Lower lobe of right lung (tissue), 2 donors: Measurements from ENCODE around the gene ASPDH. TPM values are rescaled to one million over a fixed set of nuclear protein-coding genes. Genes with fewer than 3 reads are reported as not detected.
A peak's percentile ranks its signal among the peaks of the same experiment; 100 is the strongest.

Experiments used
- ATAC-seq, 2 donors: fragments of 200-7000 bp; cut with Tn5 transposase; one replicate each; pipeline ENCODE4 v1.9.1; 2020 to 2022; ENCODE audit warnings: mild to moderate bottlenecking in 2 of 2, moderate library complexity in 2 of 2
- DNase-seq: peaks from one replicate; pipeline ENCODE4 v3.0.0-alpha.2; 2020
- H3K27ac ChIP-seq: fragments of 200-600 bp; one replicate; pipeline ENCODE4 v1.8.0; 2022
- H3K27me3 ChIP-seq: fragments of 200-600 bp; one replicate; pipeline ENCODE4 v1.8.0; 2022; ENCODE audit warnings: low read depth
- H3K36me3 ChIP-seq: fragments of 200-600 bp; one replicate; pipeline ENCODE4 v1.8.0; 2022; ENCODE audit warnings: mild to moderate bottlenecking
- H3K4me1 ChIP-seq: fragments of 200-600 bp; one replicate; pipeline ENCODE4 v1.8.0; 2022
- H3K4me3 ChIP-seq: fragments of 200-600 bp; one replicate; pipeline ENCODE4 v1.8.0; 2022; ENCODE audit warnings: mild to moderate bottlenecking
- H3K9me3 ChIP-seq: fragments of 200-600 bp; one replicate; pipeline ENCODE4 v1.8.0; 2022
- intact Hi-C: fragments of 100-400 bp; cut with DNase I; formaldehyde crosslinking; loops from one replicate; pipeline ENCODE4 v1.11.0; 2022
- total RNA-seq: library from RNA; stranded (reverse); fragmentation: NEBNext Ultra II Directional; extraction: Animal tissue kit (Norgen Biotek cat#: 25700); gene quantifications from one replicate; pipeline ENCODE4 v1.2.1, GENCODE V29; 2021
- TF ChIP-seq, protein P1 (sequence below): fragments of 200-600 bp; IDR thresholded peaks from one replicate; pipeline ENCODE4 v1.8.0; 2022; ENCODE audit warnings: antibody characterized with exemption, mild to moderate bottlenecking
- donor health status: DM: no; HTN: yes; CAD: no; lungs with severe emphysema.

ASPDH gene
- total RNA-seq, 1 donor from 2014 or later = not detected

- ATAC-seq (no peak), DNase-seq (no peak)
- Histone ChIP-seq H3K9me3 (no peaks in the 10 kb centered on the region), H3K4me3 (no peak overlapping the region), H3K36me3 (no peaks in the 10 kb centered on the region), H3K27ac (no peak overlapping the region), H3K27me3 (peaks cover 24% of the 10 kb centered on the region), H3K4me1 (no peaks in the 10 kb centered on the region)
- TF ChIP-seq, protein P1, sequence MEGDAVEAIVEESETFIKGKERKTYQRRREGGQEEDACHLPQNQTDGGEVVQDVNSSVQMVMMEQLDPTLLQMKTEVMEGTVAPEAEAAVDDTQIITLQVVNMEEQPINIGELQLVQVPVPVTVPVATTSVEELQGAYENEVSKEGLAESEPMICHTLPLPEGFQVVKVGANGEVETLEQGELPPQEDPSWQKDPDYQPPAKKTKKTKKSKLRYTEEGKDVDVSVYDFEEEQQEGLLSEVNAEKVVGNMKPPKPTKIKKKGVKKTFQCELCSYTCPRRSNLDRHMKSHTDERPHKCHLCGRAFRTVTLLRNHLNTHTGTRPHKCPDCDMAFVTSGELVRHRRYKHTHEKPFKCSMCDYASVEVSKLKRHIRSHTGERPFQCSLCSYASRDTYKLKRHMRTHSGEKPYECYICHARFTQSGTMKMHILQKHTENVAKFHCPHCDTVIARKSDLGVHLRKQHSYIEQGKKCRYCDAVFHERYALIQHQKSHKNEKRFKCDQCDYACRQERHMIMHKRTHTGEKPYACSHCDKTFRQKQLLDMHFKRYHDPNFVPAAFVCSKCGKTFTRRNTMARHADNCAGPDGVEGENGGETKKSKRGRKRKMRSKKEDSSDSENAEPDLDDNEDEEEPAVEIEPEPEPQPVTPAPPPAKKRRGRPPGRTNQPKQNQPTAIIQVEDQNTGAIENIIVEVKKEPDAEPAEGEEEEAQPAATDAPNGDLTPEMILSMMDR = no peak
- intact Hi-C loops = no loop called here
These were observed 33.0 kb upstream of the ASPDH start for GRCh38 chr19:50546527-50547221.

DNA sequence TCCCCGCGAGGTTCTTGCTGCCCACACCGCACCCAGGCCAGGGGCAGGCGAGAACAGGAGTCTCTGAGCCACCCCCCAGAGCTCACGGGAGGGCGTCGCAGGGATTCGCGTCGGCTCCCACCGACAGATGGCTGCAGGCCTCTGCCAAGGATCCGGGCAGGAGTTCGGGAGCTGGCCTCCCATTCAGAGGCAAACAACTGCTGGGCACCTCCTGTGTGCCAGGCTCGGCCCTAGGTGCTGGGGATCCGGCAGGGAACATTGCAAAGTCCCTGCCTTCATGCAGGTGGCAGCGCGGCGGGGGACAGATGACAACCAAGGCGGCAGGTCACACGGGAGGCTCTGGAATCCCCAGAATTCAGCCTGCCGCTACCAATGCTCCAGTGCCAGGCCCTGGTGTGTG, 29.2 kb upstream of the ASPDH start:
- DNase-seq = no peak
- no peaks in the 10 kb centered on the region for H3K4me1 ChIP-seq
- H3K36me3 ChIP-seq = no peaks in the 10 kb centered on the region
- H3K27ac ChIP-seq = no peak overlapping the region
- no peaks in the 10 kb centered on the region for H3K9me3 ChIP-seq
- no peak for ATAC-seq
- intact Hi-C loops = no loop called here
- no peak overlapping the region for H3K4me3 ChIP-seq
- TF ChIP-seq, protein P1 = no peak
- peaks cover 24% of the 10 kb centered on the region for H3K27me3 ChIP-seq

DNA sequence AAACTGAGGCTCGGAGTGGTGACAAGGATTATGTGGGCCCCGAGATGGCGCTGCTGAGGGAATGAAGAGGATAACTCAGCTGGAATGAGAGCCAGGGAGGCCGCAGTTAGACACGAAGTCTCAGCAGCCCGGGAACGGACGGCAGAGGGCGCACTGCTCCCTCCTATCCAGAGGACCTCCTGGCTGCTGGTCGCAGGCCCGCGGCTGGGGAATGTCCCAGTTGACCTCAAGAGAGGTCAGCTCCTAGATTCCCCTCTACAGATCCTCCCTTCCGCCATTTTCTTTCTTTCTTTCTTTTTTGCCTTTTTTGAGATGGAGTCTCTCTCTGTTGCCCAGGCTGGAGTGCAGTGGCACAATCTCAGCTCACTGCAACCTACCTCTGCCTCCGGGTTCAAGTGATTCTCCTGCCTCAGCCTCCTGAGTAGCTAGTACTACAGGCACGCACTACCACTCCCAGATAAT, 24.1 kb upstream of the ASPDH start:
- peak; percentile 86 for DNase-seq
- Histone ChIP-seq H3K27me3 (peaks cover 12% of the 10 kb centered on the region), H3K27ac (no peak overlapping the region), H3K4me3 (no peak overlapping the region), H3K36me3 (no peaks in the 10 kb centered on the region), H3K9me3 (no peaks in the 10 kb centered on the region), H3K4me1 (no peaks in the 10 kb centered on the region)
- intact Hi-C loops = no loop called here
- peak; percentile 78 to 87 for ATAC-seq
- TF ChIP-seq, protein P1 = peak; percentile 77

DNA sequence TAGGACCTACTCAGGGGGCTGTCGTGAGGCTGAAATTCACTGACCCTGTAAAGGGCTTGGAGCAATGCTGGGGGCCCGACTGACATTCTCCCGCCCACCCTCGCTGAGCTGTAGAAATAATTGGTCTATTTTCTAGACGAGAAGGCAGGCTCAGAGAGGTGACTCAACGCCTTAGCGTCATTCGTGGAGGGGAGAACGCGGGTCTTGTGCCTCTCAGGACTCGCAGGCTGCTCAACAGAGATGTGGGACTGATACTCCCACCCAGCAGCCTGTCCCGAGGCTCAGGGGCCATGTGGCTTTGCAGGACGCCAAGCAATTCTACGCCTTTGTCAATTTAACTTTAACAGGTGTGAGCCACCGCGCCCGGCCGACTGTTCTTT, 23.6 kb upstream of the ASPDH start:
- Histone ChIP-seq H3K27ac (no peak overlapping the region), H3K27me3 (peaks cover 12% of the 10 kb centered on the region), H3K9me3 (no peaks in the 10 kb centered on the region), H3K4me3 (no peak overlapping the region), H3K36me3 (no peaks in the 10 kb centered on the region), H3K4me1 (no peaks in the 10 kb centered on the region)
- intact Hi-C loops = no loop called here
- ATAC-seq (no peak), DNase-seq (no peak)
- TF ChIP-seq, protein P1 = no peak

DNA sequence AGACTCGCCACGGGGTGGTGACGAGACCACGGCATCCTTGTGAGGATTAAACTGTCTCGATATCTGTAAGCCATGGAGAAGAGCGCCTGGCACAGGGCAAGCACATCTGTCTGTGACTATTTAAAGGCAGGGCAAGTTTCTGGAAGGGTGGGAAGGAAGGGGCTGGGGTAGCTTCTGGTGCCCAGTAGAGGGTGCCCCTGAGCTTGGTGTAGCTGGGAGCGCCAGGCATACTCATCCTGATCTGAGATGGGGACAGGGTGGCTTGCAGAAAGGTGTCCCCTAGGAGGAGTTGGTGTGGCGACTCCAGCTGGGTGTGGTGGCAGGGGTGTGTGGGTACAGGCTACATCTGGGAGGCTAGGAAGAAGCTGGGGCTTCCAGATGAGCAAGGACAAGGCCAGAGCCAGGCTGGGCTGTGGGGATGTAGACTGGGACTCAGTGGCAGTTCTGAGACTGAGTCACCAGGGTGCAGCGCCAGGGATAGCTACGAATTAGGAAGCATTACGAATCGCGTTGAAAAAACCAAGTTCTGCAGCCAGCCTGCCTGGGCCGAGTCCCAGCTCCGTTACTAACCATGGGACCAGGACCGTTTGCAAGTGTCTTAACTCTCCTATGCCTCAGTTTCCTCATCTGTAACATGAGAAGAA, 23.1 kb upstream of the ASPDH start:
- Histone ChIP-seq H3K36me3 (no peaks in the 10 kb centered on the region), H3K4me3 (no peak overlapping the region), H3K27ac (no peak overlapping the region), H3K4me1 (no peaks in the 10 kb centered on the region), H3K27me3 (peaks cover 12% of the 10 kb centered on the region), H3K9me3 (no peaks in the 10 kb centered on the region)
- no peak for DNase-seq
- intact Hi-C loops = no loop called here
- peak in 1 of 2 donors; percentile 14 for ATAC-seq
- TF ChIP-seq, protein P1 = no peak
